Glutamatergic neuron (in vitro differentiated cells): ENCODE data around the gene USO1. TPM values are rescaled to one million over a fixed set of nuclear protein-coding genes. Genes with fewer than 3 reads are reported as not detected.
"Not testable (repeated sequence)": the region's sequence is repeated elsewhere in the genome, so short reads cannot be mapped to it uniquely, and the experiment has no call there.

Source experiments
- DNase-seq: peaks from one replicate; pipeline ENCODE4 v3.0.0; 2022
- H3K27ac Mint-ChIP-seq: one replicate; pipeline ENCODE4 v1.8.0; 2020; ENCODE audit warnings: mild to moderate bottlenecking, mixed read lengths, inconsistent platforms; ENCODE audit not compliant: unreplicated experiment
- H3K27me3 Mint-ChIP-seq: one replicate; pipeline ENCODE4 v1.8.0; 2020; ENCODE audit warnings: mild to moderate bottlenecking, moderate library complexity, mixed read lengths, inconsistent platforms; ENCODE audit not compliant: unreplicated experiment
- H3K36me3 Mint-ChIP-seq: one replicate; pipeline ENCODE4 v1.8.0; 2020; ENCODE audit warnings: mild to moderate bottlenecking, mixed read lengths, inconsistent platforms; ENCODE audit not compliant: unreplicated experiment
- H3K4me1 Mint-ChIP-seq: one replicate; pipeline ENCODE4 v1.8.0; 2020; ENCODE audit warnings: mild to moderate bottlenecking, low read depth, mixed read lengths, inconsistent platforms; ENCODE audit not compliant: unreplicated experiment
- H3K4me3 Mint-ChIP-seq: one replicate; pipeline ENCODE4 v1.8.0; 2020; ENCODE audit warnings: mild to moderate bottlenecking, mixed read lengths, inconsistent platforms; ENCODE audit not compliant: unreplicated experiment
- H3K9me3 Mint-ChIP-seq: one replicate; pipeline ENCODE4 v1.8.0; 2020; ENCODE audit warnings: mild to moderate bottlenecking, moderate library complexity, mixed read lengths, inconsistent platforms; ENCODE audit not compliant: unreplicated experiment
- total RNA-seq: library from RNA; stranded (reverse); fragmentation: NEBNext Ultra II Directional; extraction: Animal tissue kit (Norgen Biotek cat#: 25700); gene quantifications from one replicate; pipeline ENCODE4 v1.2.1, GENCODE V29; 2021; ENCODE audit not compliant: unreplicated experiment
- TF ChIP-seq, protein P1 (sequence below): fragments of 200-600 bp; sonication (generic); IDR thresholded peaks from one replicate; pipeline ENCODE4 v1.5.0; 2021; ENCODE audit not compliant: partially characterized antibody, unreplicated experiment

USO1 gene
- total RNA-seq, 1 donor from 2014 or later: 32.5 TPM

- peaks cover 2% of the 10 kb centered on the region for H3K9me3 Mint-ChIP-seq
- no peak overlapping the region for H3K27ac Mint-ChIP-seq
- H3K27me3 Mint-ChIP-seq: no peaks in the 10 kb centered on the region
- no peaks in the 10 kb centered on the region for H3K36me3 Mint-ChIP-seq
- H3K4me1 Mint-ChIP-seq: peaks cover 12% of the 10 kb centered on the region
- TF ChIP-seq, protein P1, sequence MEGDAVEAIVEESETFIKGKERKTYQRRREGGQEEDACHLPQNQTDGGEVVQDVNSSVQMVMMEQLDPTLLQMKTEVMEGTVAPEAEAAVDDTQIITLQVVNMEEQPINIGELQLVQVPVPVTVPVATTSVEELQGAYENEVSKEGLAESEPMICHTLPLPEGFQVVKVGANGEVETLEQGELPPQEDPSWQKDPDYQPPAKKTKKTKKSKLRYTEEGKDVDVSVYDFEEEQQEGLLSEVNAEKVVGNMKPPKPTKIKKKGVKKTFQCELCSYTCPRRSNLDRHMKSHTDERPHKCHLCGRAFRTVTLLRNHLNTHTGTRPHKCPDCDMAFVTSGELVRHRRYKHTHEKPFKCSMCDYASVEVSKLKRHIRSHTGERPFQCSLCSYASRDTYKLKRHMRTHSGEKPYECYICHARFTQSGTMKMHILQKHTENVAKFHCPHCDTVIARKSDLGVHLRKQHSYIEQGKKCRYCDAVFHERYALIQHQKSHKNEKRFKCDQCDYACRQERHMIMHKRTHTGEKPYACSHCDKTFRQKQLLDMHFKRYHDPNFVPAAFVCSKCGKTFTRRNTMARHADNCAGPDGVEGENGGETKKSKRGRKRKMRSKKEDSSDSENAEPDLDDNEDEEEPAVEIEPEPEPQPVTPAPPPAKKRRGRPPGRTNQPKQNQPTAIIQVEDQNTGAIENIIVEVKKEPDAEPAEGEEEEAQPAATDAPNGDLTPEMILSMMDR: no peak
- no peak overlapping the region for H3K4me3 Mint-ChIP-seq
- DNase-seq: no peak
These were observed 9.7 kb upstream of the USO1 start for GRCh38 chr4:75714704-75715103.

DNA sequence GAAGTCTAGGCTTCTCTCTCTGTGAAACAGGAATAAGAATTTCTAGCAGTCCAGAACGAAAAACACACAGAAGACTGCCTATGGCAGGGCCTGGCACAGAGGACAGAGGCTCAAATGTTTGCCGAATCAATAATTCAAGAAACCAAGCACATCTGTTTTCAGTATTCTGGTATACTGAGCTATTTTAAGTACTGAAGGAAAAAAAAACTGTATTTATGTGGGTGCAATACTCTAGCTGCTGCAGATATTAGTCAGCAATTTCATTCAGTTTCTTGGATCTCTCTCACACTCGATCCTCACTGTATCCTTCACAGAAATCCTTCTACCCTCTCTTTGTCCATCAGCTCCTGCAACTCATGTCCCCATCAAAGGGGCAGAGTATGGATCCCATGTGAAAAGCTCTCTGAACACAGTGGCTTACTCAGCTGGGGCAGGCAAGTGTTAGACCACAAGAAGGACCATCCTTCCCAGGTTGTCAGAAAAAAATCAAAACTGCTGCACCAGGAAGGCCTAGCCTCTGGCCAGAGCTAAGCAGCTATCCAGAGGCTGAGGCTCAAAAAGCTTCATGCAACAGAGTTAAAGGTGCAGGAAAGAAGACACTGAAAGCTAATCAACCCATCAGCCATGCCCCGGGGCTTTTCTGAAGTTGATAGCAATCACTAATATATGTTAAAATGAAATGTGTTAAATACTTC, 9.1 kb upstream of the USO1 start:
- peaks cover 12% of the 10 kb centered on the region for H3K4me1 Mint-ChIP-seq
- H3K27me3 Mint-ChIP-seq: no peaks in the 10 kb centered on the region
- DNase-seq: no peak
- no peak overlapping the region for H3K4me3 Mint-ChIP-seq
- H3K36me3 Mint-ChIP-seq: no peaks in the 10 kb centered on the region
- H3K9me3 Mint-ChIP-seq: peaks cover 2% of the 10 kb centered on the region
- no peak overlapping the region for H3K27ac Mint-ChIP-seq
- TF ChIP-seq, protein P1: no peak

- not testable (repeated sequence) for H3K27ac Mint-ChIP-seq, H3K4me3 Mint-ChIP-seq, H3K9me3 Mint-ChIP-seq, H3K36me3 Mint-ChIP-seq, H3K27me3 Mint-ChIP-seq, DNase-seq
- peaks cover 12% of the 10 kb centered on the region for H3K4me1 Mint-ChIP-seq
These were observed 8.3 kb upstream of the USO1 start for GRCh38 chr4:75716054-75716453.

DNA sequence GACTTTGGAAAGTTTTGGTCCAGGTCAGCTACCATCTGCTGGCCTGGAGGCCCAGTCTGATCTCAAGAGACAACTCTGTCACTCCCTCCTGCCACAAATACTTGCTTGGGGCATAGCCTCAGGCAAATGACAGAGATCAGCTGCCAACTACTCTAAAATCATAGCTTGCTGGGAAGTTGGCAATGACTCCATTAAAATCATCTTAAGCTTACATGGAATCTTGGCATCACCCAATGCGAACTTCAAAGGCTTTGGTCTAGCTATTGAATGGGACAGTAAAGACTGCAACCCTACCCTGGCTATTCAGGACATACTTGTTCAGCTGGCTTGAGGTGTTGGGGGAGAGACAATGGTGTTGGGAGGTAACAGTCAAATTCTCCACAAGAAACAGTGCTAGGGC, 7.0 kb upstream of the USO1 start:
- H3K36me3 Mint-ChIP-seq: no peaks in the 10 kb centered on the region
- no peak for DNase-seq
- H3K27me3 Mint-ChIP-seq: no peaks in the 10 kb centered on the region
- H3K4me1 Mint-ChIP-seq: peaks cover 12% of the 10 kb centered on the region
- no peak overlapping the region for H3K27ac Mint-ChIP-seq
- peaks cover 2% of the 10 kb centered on the region for H3K9me3 Mint-ChIP-seq
- TF ChIP-seq, protein P1: no peak
- H3K4me3 Mint-ChIP-seq: no peak overlapping the region

DNA sequence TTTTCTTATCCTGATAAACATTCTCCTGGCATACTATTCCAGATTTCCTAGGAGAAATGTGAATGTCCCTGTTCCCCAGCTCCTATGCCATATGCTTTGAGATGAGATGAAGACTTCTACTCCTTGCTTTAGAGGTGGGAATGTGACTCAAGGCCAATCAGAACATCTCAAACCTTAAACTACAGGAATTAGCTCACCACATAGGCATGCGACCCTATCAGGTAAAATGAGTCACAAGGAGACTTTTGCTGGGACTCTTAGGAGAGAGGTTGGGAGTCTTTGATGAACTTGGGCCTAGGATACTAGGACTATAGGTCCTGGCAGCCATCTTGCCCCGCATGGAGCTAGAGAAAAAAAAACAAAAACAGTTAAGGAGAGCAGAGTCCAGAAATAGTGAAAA, 5.8 kb upstream of the USO1 start:
- H3K4me1 Mint-ChIP-seq: peaks cover 17% of the 10 kb centered on the region
- H3K27me3 Mint-ChIP-seq: no peaks in the 10 kb centered on the region
- no peak for DNase-seq
- H3K27ac Mint-ChIP-seq: no peak overlapping the region
- TF ChIP-seq, protein P1: no peak
- peaks cover 2% of the 10 kb centered on the region for H3K9me3 Mint-ChIP-seq
- no peak overlapping the region for H3K4me3 Mint-ChIP-seq
- H3K36me3 Mint-ChIP-seq: no peaks in the 10 kb centered on the region
